GM21367 (cell line): ENCODE data around the gene RHBG.

ENCODE experiments used
- ATAC-seq: cut with Tn5 transposase; IDR thresholded peaks from one replicate; pipeline ENCODE4 v1.9.1; 2021; ENCODE audit not compliant: unreplicated experiment

Gene RHBG

GRCh38 chr1:156422602-156423091 lies 53.6 kb downstream of the RHBG start:
- no peak for ATAC-seq

DNA sequence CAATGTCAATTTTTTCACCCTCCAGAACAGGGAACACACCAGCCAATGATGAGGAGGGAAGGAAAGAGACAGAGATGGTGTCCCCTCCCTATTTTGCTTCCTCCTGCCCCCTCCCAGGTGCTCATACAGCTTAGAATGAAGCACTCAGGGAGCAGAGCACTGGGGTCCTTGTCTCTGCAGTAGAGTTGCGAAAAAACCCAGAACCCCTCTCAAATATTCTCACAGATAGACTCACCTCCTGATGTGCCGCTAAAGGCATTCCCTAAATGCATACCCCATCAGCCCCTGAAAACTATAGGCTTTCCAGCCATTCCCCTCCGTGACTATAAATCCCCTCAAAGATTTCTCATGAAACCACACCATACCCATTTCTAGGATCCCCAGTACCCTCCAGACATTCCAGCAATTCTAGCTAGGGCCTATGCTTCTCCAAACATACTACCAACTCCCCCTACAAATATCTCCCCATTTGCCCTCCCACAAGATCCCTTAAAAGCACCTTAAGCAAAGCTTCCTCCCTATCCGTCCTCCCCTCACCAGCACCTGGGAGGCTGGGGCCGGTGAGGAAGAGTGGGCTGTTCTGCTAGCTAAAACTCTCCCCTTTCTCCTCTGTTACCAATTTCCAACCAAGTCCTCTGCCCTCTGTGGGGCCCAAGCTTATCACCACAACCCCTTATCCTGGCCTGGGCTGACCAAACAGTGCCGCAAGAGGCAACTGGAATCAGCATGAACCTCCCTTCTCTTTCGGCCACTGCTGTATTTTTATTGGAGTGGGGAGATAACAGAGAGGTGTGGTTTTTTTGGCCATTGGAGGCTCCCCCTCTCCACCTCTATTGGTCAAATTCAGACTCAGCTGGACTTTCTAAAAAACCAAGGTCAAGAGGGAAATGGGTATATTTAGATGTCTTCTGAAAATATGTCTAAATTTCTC lies 54.7 kb downstream of the RHBG start:
- ATAC-seq: no peak

GRCh38 chr1:156424806-156425432 lies 55.9 kb downstream of the RHBG start:
- no peak for ATAC-seq

GRCh38 chr1:156425943-156426342 lies 56.9 kb downstream of the RHBG start:
- ATAC-seq: no peak

GRCh38 chr1:156427957-156428356 lies 58.9 kb downstream of the RHBG start:
- ATAC-seq: no peak

DNA sequence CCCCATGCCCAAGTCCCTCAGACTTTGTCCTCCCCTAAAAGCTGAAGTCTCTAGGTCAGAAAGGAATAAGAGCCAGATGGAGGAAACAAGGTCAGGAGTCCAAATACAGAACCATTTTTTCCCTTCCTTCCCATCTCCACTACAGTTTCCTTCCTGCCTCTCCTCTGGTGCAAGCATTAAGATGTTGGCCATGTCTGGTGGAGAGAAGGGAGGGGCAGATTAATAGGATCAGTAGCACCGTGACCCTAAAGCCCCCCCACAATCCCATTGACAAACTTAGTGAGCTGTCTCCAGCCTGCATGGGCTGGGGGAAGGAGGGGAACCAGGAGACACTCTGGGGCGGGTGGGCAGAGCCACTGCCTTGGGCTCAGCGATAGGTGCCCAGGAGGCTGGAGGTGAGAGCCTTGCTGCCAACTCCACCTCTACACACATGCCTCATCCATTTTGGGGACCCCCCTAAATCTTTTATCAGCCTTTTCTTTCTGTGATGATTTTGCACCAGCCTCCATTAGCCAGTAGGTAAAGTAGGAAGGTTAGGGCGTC lies 59.8 kb downstream of the RHBG start:
- ATAC-seq: no peak

DNA sequence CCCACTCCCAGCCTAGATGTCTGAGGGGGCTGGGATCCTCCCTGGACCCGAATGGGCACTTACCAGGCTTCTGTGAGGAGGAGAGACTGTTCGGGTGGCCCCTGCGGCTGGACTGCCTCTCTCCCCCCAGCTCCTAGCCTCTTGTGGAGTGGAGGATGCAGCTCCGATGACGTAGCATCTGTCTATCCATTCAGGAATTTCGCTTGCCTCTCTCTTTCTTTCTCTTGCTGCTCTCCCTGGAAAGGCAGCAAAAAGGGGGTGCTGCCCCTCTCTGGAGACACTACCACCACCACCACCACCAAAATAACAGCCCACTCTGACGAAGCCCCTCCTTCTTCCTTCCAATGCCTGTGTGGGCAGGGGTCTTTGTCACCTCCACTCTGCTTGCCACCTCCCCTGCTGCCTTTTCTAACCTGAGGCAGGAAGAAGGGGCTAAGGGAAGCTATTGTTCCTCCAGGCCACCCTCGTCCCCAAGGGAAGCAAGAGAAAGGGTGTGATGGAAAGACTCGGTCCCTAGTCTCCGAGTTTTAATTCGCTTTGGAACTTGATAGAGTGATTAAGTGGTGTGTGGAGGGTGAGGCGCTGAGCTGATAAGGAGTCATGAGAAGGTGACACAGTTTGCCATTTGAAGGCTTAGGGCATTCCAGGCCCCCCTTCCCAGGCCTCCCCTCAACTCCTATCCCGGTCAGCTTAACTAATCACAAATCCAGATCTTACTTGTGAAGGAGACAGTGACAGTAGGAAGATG lies 60.5 kb downstream of the RHBG start:
- ATAC-seq: no peak

DNA sequence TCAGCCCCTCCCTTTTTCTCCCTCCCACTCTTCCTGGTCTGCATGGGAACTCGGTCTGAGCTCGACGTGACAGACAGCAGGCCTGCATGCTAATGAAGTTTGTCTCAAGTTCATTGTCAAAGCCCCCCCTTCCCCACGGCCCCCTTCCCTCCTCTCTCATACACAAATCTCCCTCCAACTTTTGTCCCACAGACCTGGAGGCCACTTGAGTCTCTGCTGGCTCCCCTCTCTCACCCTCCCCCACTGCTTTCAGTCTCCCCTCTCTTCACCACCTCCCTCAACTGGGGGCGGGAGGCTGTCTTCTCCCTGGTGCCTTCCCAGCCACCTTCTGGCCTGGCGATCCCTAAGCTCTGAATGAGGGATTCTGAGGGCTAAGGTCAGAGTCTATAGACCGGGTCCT lies 61.3 kb downstream of the RHBG start:
- no peak for ATAC-seq

- no peak for ATAC-seq
These were observed 61.9 kb downstream of the RHBG start for GRCh38 chr1:156430866-156431265.

GRCh38 chr1:156431366-156431765 lies 62.4 kb downstream of the RHBG start:
- no peak for ATAC-seq

DNA sequence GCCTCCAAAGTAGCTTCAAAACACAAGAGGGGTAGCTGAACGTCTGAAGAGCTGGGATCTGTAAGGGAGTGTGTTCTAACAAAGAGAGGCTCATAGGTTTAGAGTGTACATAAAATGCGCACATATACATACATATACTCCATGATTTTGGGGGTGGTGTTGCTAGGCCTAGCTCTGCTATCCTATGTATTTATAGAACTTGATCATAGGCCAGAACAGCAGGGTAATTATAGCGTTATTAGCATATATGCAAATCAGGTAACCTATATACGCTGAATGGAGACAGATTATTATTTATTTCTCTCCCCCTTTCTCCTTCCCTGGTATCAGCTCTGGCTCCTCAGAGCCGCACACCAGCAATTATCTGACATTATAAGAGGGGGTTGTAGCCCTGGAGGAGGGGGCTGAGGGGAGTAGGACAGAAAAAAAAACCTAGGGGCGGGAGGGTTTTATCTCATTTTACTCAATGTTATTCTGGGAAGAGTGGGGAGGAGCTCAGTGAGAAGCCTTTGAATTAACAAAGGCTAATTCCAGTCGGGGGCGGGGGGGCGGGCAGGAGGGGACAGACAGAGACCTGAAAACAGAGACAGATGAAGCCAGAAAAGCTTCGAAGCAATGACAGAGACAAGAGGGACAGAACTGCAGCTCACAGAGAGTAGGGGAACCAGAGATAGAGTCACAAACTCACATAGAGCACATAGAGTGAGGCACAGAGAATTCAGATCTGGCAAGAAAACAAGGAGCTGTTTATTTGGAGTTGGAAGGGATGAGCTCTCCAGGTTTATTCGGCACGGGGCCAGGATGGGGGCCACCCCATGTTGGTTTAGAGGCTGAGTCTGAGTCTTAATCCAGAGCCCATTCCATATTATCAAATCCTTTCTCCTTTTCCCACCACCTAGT lies 63.0 kb downstream of the RHBG start:
- ATAC-seq: no peak

DNA sequence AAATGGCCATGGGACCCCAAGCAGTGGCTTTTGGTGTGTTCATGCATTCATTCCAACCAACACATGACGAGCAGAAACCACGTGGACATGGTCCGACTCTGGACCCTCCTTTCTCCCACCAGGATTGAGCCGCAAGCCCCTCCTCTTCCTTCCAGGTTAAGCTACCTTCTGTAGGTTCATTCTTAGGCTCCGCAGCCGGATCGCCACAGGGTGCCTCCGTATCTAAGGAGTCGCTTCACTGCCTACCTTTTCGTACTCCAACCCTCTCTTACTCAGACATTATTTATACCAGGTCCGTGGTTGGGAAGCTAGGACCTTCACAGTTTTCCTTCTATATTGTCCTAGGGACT lies 63.6 kb downstream of the RHBG start:
- no peak for ATAC-seq

- no peak for ATAC-seq
These were observed 64.0 kb downstream of the RHBG start for GRCh38 chr1:156433032-156433431.

DNA sequence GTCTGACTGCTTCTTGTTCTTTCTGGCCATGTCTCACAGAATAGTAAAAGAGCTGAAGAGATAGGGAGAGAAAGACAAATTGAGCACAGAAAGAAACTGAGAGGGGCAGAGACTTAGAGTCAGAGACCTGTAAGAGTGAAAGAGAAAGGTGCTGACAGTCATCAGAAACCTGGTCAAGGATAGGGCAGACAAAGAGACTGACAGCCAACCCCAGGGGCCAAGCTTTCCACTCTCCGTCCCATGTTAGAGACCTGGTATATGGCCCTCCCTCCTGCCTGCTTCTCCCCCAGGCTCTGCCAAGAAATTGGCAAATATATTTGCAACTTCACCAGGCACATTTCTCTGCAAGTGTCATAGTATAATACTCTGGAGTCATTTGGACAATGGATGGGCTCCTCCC lies 64.6 kb downstream of the RHBG start:
- no peak for ATAC-seq
